ENCODE results near the gene EYA4. TPM values are rescaled to one million over a fixed set of nuclear protein-coding genes. Genes with fewer than 3 reads are reported as not detected.
"Not testable (repeated sequence)": the region's sequence is repeated elsewhere in the genome, so short reads cannot be mapped to it uniquely, and the experiment has no call there.

EYA4 gene
- total RNA-seq, 2 experiments from 2014 or later, result not detected

DNA sequence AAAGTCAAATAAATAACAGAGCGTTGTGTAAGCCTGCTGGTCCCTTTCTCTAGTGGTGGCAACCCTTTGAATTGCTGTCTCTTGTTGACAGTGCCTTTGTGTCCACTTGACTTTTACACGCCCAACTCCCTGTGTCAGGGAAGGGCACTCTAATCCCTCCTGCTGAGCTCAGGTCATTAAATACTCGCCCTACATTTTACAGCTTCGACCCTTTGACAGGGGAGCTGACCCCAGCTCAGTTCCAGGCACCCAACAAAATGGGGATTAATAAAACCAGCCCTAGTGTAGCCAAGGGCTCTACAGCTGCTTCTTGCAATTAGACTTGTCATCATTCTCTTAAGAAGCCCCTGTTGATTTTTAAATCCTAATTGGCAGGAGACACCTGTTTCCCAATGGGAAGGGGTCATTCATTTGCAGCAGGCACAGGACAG, 308.2 kb downstream of the EYA4 start:
- CTCF ChIA-PET, result no interaction called here

DNA sequence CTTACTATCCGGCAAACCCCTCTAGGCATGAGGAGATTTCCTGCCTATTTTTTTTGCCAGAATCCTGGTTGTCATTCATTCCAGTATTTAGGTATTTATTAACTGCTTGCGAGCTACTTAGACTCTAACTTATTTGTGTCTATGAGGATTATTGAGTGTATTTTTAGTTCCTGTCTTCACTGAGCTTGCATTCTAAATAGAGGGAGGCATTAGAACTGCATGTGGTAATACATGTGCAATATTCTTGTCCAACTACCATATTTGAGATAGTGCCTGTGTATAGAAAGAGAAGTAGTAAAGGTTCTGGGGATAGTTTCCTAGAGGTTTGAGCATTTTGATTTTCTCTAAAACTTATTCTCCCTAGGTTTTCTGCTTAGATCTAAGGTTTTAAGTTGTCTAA, 308.9 kb downstream of the EYA4 start:
- ChIA-PET CTCF (no interaction called here), POLR2A (no interaction called here)

More for the DNA sequence above, 308.2 kb downstream of the EYA4 start:
- POLR2A ChIA-PET, result no interaction called here

- POLR2A ChIA-PET, result no interaction called here
- CTCF ChIA-PET, result interaction anchor here (0.8 kb wide), 1 partner anchor 546 kb away, joined by 3 read pairs; no protein-coding TSS in a partner anchor
Measured at GRCh38 chr6:133551436-133551835, 310.3 kb downstream of the EYA4 start.

GRCh38 chr6:133551847-133552341, 310.7 kb downstream of the EYA4 start:
- CTCF ChIA-PET, result interaction anchor here (0.8 kb wide), 1 partner anchor 545 kb away, joined by 3 read pairs; no protein-coding TSS in a partner anchor
- POLR2A ChIA-PET, result no interaction called here

- CTCF ChIA-PET, result no interaction called here
- POLR2A ChIA-PET, result no interaction called here
Measured at GRCh38 chr6:133553652-133554051, 312.5 kb downstream of the EYA4 start.

GRCh38 chr6:133554121-133554520, 313.0 kb downstream of the EYA4 start:
- CTCF ChIA-PET, result not testable (repeated sequence)

DNA sequence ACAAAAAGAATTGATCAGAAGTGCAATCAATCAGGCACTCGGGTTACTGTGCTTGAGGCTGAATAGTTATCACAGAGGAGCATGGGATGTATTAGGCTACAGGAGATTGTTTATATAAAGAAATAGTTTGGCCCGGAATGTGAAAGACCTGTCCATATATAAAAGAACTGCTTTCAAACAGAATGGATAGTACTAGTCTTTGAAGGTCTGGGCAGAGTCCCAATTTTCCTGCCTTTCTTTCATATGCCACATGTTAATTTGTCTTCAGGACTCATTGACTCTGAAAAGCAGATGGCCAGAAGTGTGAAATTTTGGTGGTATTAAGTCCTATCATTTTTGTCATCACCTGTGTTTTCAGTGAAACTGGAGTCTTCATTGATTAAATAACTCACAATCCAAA, 314.5 kb downstream of the EYA4 start:
- POLR2A ChIA-PET, result no interaction called here
- CTCF ChIA-PET, result no interaction called here

More at GRCh38 chr6:133554121-133554520, 313.0 kb downstream of the EYA4 start:
- POLR2A ChIA-PET, result not testable (repeated sequence)

DNA sequence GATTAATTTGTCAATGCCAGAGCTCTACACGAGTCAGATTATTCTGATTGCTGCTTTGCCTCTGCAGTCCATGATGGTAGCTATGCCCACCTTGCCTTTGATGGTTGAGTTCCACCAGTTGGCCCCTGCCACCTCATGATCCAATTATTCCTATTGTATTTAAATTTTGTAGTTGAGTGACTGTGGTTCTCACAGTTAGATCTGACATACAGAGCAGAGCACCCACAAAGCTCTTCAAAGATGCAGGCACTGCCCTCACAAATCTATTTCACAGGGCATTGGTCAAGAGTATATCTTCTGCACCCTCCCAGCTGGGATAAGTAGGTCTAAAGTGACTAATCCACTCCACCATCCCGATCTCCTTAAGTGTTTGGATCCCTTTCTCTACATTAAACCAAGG, 318.8 kb downstream of the EYA4 start:
- POLR2A ChIA-PET, result no interaction called here
- CTCF ChIA-PET, result no interaction called here

GRCh38 chr6:133567636-133568035, 326.5 kb downstream of the EYA4 start:
- CTCF ChIA-PET, result no interaction called here
- POLR2A ChIA-PET, result no interaction called here

DNA sequence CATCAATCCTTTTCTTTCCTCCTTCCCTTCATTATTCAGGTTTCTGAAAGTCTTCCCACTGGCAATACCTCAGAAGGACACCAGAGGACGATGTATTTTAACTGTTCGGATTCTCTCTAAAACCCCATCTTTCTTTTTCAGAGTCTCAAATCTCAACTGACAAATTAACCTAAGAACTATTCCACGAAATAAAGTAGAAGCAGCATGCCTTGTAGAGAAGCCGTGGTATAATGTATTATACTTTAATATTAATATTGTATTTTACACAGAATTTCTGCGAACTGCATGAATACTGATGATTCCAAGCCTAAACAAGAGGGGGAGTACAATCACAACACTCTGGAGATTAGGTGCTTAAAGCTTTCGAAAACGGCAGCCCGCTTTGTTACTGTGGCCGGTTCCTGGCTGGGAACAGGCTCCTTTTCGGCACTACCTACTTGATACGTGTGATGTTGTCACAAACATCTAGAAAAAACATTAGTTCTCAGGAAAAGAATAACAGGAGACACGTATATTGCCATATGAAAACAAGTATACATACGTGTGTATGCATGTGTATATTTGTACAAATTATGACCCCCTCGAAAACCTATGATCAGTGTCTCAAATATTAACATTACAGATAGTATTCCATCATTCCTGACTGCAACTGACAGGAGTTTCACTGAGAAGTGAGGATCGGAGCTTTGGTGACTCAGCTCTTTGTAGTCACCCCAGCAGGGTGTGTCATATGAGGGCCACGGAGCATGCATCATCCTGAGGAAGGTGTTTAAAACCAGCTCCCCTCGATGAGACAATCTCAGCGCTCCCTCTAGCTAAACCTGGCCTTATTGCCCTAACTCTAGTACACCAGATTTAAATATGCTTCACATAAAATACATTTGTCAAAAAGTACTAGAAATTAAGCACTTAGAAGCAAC, 328.1 kb downstream of the EYA4 start:
- POLR2A ChIA-PET, result no interaction called here
- CTCF ChIA-PET, result no interaction called here

DNA sequence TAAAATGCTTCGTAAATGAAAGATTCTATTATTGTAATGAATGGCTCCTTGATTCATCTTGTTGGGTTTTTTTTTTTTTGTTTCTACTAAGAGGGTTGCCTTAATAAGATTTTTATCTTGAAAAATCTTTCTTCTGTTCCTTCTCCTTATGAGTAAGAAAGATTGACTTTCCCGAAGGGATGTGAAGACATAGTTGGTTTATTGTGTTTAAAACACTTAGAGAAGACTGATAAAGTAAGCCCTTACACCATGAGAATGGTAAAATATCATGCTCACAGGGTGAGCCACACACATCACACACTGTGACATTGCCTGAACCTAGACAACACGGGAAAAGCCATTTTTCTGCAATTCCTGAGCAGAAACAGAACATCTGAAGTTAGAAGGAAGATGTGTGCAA, 330.5 kb downstream of the EYA4 start:
- ChIA-PET CTCF (no interaction called here), POLR2A (no interaction called here)

DNA sequence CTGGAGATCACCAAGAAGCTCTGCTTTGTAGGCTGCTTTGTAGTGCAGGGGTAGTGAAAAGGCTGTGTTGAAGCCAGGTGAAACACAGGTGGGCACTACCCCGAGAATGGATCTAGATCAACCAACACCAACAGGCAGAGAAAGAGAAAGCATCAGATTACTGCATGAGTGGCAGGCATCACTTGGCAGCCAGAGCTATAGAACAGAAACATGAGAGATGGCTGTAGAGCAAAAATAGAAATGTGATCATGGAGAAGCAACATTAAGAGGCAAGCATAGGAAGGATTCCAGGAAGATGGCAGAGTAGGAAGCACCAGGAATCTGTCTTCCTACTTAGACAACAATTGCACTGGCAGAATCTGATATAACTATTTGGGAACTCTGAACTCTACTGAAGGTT, 336.7 kb downstream of the EYA4 start:
- POLR2A ChIA-PET, result no interaction called here
- CTCF ChIA-PET, result no interaction called here
